ENCODE results near the gene SIAH3.
"Not testable (repeated sequence)": the region's sequence is repeated elsewhere in the genome, so short reads cannot be mapped to it uniquely, and the experiment has no call there.

Gene SIAH3

DNA sequence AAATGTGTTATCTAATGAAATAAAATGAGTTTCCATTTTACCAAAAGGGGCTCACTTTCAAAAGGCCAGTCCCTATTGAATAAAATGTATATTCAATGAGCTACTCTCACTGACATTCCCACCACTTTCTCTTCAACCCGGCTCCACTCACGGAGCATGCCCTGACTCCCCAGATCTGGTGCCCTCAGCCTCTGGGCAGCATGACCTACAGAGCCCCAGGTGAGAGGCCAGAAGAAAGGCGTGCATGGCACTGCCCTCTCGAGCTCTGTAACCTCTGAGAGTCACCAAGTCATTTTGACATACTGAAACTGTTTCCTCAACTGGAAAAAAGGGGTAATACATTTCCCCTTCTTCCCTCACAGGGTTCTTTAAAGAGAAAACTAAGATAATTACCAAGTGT is 25.2 kb upstream of the SIAH3 start:
- DNase-seq (ENCODE audit: insufficient read length, low spot score): no peak
- TF ChIP-seq, protein P1, sequence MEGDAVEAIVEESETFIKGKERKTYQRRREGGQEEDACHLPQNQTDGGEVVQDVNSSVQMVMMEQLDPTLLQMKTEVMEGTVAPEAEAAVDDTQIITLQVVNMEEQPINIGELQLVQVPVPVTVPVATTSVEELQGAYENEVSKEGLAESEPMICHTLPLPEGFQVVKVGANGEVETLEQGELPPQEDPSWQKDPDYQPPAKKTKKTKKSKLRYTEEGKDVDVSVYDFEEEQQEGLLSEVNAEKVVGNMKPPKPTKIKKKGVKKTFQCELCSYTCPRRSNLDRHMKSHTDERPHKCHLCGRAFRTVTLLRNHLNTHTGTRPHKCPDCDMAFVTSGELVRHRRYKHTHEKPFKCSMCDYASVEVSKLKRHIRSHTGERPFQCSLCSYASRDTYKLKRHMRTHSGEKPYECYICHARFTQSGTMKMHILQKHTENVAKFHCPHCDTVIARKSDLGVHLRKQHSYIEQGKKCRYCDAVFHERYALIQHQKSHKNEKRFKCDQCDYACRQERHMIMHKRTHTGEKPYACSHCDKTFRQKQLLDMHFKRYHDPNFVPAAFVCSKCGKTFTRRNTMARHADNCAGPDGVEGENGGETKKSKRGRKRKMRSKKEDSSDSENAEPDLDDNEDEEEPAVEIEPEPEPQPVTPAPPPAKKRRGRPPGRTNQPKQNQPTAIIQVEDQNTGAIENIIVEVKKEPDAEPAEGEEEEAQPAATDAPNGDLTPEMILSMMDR (IDR thresholded peaks at IDR 0.05; ENCODE audit: insufficient read depth, missing control alignments): no peak
- no peak for FAIRE-seq

DNA sequence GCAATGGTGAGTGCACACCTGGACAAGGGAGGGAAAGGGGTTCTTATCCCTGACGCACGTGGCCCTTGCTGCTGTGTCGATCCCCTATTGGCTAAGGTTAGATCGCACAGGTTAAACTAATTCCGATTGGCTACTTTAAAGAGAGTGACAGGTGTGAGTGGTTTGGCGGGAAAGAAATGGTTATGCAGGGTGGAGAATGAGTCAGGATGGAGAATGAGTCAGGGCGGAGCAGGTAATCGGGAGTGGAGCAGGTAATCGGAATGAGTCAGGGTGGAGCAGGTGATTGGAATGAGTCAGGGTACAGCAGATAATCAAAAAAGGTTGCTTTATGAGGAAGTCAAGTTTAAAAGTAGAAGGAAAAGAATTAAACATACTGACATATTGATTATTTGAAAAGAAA is 24.4 kb upstream of the SIAH3 start:
- FAIRE-seq (no peak), DNase-seq (ENCODE audit: insufficient read length, low spot score) (no peak)
- TF ChIP-seq, protein P1 (IDR thresholded peaks at IDR 0.05; ENCODE audit: insufficient read depth, missing control alignments): no peak

DNA sequence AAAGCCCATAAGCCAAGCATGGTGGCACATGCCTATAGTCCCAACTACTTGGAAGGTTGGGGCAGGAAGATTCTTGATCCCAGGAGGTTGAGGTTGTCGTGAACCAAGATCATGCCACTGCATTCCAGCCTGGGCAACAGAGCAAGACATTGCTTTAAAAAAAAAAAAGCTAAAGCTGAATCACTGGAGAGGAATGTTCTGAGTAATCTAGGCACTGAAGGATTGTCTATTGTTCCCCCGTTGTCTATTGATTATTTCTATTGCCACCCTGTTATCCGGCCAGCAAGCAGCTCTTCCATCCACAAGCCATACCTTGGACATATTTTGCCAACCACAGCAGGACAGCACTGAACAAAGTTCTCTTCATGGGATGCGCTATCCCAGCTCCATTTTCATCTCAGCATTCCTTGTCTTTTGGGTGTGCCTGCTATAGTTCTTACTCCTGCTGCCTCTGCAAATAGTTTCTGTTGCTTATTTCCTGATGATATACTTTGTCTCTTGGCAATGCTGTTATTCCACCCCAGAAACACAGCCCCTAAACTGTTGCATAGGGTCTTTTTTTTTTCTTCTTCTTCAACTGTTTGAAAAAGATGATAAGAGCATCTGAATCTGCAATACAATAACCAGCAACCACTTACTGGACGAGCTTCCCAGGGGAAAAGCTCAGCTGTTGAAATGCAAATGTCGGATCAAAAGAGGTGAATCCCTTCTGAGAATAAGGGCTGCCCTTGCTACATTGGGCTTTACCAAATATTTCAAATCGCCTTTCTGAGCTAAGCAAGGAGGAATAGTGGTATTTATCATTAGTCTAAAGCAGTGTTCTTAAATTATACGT is 22.2 kb upstream of the SIAH3 start:
- FAIRE-seq (no peak), DNase-seq (ENCODE audit: insufficient read length, low spot score) (no peak)
- TF ChIP-seq, protein P1 (IDR thresholded peaks at IDR 0.05; ENCODE audit: insufficient read depth, missing control alignments): no peak

DNA sequence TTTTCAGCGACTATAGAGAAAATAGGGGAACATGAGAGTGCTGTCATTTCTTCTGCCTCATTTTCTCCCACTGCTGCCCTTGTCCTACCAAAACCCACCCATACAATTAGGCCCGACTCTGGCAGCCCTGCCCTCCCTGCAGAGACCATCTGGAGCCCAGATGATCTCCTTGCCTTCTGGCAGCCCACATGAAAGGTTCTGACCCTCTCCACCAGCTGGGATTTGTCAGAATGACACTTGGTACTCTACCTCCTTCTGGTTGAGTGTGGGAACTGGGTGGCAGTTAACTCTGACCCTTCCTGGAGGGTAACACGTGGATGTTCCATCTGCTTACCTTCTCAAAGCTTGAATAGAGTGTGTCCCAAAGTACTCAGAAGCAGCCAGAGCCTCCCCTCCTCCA is 21.0 kb upstream of the SIAH3 start:
- TF ChIP-seq, protein P1 (IDR thresholded peaks at IDR 0.05; ENCODE audit: insufficient read depth, missing control alignments): no peak
- DNase-seq (ENCODE audit: insufficient read length, low spot score) (no peak), FAIRE-seq (no peak)

DNA sequence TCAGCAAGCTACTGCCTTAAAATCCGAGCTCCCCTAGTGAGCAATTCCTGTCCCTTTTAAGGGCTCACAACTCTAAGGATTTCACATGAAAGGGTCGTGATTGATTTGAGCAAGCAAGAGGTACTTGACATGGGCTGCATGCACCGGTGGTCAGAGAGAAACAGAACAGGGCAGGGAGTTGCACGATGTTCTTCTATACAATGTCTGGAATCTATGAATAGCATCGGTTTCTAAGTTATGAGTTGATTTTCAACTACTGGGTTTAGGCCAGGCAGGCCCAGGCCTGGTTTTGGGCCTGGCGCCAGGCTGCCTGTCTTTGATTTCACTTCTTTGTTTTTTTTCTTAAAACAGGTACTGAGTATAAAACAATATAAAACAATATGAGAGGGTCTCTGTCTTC is 19.6 kb upstream of the SIAH3 start:
- not testable (repeated sequence) for FAIRE-seq; DNase-seq (ENCODE audit: insufficient read length, low spot score)

DNA sequence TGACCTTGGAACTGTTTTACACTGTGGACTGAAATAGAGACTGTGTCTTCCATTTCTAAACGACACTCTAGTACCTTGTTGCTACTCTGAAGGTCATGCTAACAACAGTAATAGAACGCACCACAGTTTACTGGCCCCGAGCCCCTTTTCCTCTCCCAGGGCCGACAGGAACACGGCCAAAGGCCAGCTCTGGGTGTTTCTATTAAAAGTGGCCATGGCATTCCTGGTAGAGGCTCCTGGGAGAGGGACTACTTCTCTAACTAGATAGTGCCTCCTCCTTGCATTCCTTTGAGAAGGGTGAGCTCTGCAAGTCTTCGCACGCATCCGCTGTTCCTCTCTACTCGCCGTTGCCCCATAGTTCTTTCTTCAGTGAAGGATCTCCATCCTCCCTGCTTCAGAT is 18.7 kb upstream of the SIAH3 start:
- TF ChIP-seq, protein P1 (IDR thresholded peaks at IDR 0.05; ENCODE audit: insufficient read depth, missing control alignments): no peak
- FAIRE-seq (no peak), DNase-seq (ENCODE audit: insufficient read length, low spot score) (no peak)

DNA sequence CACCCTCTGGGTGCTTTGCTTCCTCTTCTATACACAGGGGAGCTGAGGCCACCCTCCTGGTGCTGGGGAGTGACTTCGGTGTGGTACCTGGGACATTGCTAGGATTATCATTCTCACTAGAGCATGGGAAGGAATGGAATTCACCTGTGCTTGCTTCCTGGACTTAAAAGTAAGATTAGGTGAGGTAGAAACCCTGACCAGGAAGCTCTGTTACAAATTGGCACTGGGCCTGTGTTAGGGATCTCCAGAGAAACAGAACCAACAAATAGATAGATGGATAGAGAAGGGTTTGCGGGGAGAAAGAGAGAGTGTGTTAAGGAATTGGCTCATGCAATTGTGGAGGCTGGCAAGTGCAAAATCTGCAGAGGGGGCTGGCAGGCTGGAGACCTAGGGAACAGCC is 13.9 kb upstream of the SIAH3 start:
- DNase-seq (ENCODE audit: insufficient read length, low spot score) (no peak), FAIRE-seq (no peak)
- TF ChIP-seq, protein P1 (IDR thresholded peaks at IDR 0.05; ENCODE audit: insufficient read depth, missing control alignments): no peak

Data from D721Med (cell line).